Measurements from ENCODE around the gene PAPPA.

- TF ChIP-seq CTCF (IDR thresholded peaks at IDR 0.05), result no peak
- no peak for TF ChIP-seq POLR2A (IDR thresholded peaks at IDR 0.05)
These were observed 20.4 kb upstream of the PAPPA start for GRCh38 chr9:116133163-116133562.
